ENCODE results near the gene KIF18B.

The KIF18B gene

DNA sequence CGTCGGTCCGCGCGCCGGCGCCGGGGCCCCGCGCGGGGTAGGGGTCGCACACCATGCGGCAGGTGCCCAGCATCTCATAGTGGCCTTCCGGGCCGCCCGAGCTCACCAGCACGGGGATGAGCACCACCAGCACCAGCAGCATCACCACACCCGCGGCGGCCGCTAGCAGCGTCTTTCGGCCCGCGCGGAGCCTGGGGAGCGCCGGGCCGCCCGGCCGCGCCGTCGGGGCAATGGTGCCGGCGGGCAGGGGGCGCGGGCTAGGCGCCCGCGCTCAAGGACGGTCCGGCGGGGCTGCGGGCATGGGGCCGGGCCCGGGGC, 20.3 kb upstream of the KIF18B start:
- no peaks in the 10 kb centered on the region for H3K36me3 ChIP-seq
- peaks cover 31 to 43% of the 10 kb centered on the region in 2 experiments for H3K4me1 ChIP-seq (ENCODE audit: control insufficient read depth in 1 of 2, insufficient read depth in 1 of 2, low read depth in 1 of 2, low read length in 1 of 2)
- TF ChIP-seq CTCF (IDR thresholded peaks at IDR 0.05), result no peak
- peak overlapping the region in 1 of 2 experiments; percentile 40 for H3K4me3 ChIP-seq (ENCODE audit: low read depth in 1 of 2, low read length in 1 of 2)
- peaks cover 93% of the 10 kb centered on the region for H3K27me3 ChIP-seq
- no peaks in the 10 kb centered on the region for H3K9me3 ChIP-seq
- H3K27ac ChIP-seq, result no peak overlapping the region

GRCh38 chr17:44967026-44967906, 19.7 kb upstream of the KIF18B start:
- Histone ChIP-seq H3K4me1 (ENCODE audit: control insufficient read depth in 1 of 2, insufficient read depth in 1 of 2, low read depth in 1 of 2, low read length in 1 of 2) (peaks cover 31 to 43% of the 10 kb centered on the region in 2 experiments), H3K36me3 (no peaks in the 10 kb centered on the region), H3K4me3 (ENCODE audit: low read depth in 1 of 2, low read length in 1 of 2) (peak overlapping the region in 1 of 2 experiments; percentile 40), H3K9me3 (no peaks in the 10 kb centered on the region), H3K27me3 (peaks cover 93% of the 10 kb centered on the region), H3K27ac (no peak overlapping the region)
- no peak for TF ChIP-seq CTCF (IDR thresholded peaks at IDR 0.05)

GRCh38 chr17:44966348-44967025, 18.9 kb upstream of the KIF18B start:
- no peak overlapping the region for H3K4me3 ChIP-seq (ENCODE audit: low read depth in 1 of 2, low read length in 1 of 2)
- TF ChIP-seq CTCF (IDR thresholded peaks at IDR 0.05), result no peak

GRCh38 chr17:44965481-44966234, 18.1 kb upstream of the KIF18B start:
- no peak for TF ChIP-seq CTCF (IDR thresholded peaks at IDR 0.05)
- no peak overlapping the region for H3K4me3 ChIP-seq (ENCODE audit: low read depth in 1 of 2, low read length in 1 of 2)
- H3K4me1 ChIP-seq (ENCODE audit: control insufficient read depth in 1 of 2, insufficient read depth in 1 of 2, low read depth in 1 of 2, low read length in 1 of 2), result peaks cover 31 to 43% of the 10 kb centered on the region in 2 experiments
- H3K9me3 ChIP-seq, result no peaks in the 10 kb centered on the region
- H3K27ac ChIP-seq, result no peak overlapping the region
- no peaks in the 10 kb centered on the region for H3K36me3 ChIP-seq
- H3K27me3 ChIP-seq, result peaks cover 89% of the 10 kb centered on the region

More at GRCh38 chr17:44966348-44967025, 18.9 kb upstream of the KIF18B start:
- Histone ChIP-seq H3K9me3 (no peaks in the 10 kb centered on the region), H3K36me3 (no peaks in the 10 kb centered on the region), H3K27me3 (peaks cover 90% of the 10 kb centered on the region), H3K27ac (no peak overlapping the region), H3K4me1 (ENCODE audit: control insufficient read depth in 1 of 2, insufficient read depth in 1 of 2, low read depth in 1 of 2, low read length in 1 of 2) (peaks cover 31 to 43% of the 10 kb centered on the region in 2 experiments)

DNA sequence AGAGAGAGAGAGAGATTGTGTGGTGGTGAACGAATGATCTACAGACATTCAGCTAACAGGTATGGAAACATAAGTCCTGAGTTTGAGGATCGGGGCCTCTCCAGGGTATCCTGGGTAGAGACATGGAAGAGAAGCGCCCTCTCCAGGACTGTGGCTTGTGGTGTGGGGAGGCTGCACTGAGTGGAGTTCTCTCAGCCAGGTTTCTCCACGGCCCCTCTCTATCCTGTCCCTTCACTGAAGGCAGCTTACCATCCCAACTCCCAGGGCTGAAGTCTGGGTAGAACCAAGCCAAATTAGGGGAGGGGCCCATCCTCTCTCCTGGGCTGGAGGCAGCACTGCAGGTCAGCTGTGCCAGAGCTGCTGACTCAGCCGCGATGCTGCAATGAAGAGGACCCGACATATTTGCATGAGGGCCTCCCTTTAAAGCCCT, 14.4 kb upstream of the KIF18B start:
- Histone ChIP-seq H3K36me3 (no peaks in the 10 kb centered on the region), H3K9me3 (no peaks in the 10 kb centered on the region), H3K4me3 (ENCODE audit: low read depth in 1 of 2, low read length in 1 of 2) (no peak overlapping the region), H3K4me1 (ENCODE audit: control insufficient read depth in 1 of 2, insufficient read depth in 1 of 2, low read depth in 1 of 2, low read length in 1 of 2) (peaks cover 17% of the 10 kb centered on the region in 2 experiments), H3K27ac (no peak overlapping the region), H3K27me3 (peaks cover 89% of the 10 kb centered on the region)
- TF ChIP-seq CTCF (IDR thresholded peaks at IDR 0.05), result no peak
